HG02798 (cell line): Measurements from ENCODE around the gene KLHDC3.

Source experiments
- ATAC-seq: cut with Tn5 transposase; IDR thresholded peaks from one replicate; pipeline ENCODE4 v1.9.1; 2021; ENCODE audit warnings: mild to moderate bottlenecking; ENCODE audit not compliant: unreplicated experiment, poor library complexity

Gene KLHDC3

GRCh38 chr6:43052842-43053544 is 38.9 kb downstream of the KLHDC3 start:
- peak; percentile 8 for ATAC-seq

GRCh38 chr6:43053545-43054205 is 39.6 kb downstream of the KLHDC3 start, which contains the start of gene CUL7:
CUL7 (minus strand) TSS chr6:43053851; CDS start chr6:43052788, 1,063 bp downstream.
- peak; percentile 92 for ATAC-seq

- ATAC-seq: no peak
Observed at GRCh38 chr6:43054206-43054943, 40.3 kb downstream of the KLHDC3 start.

GRCh38 chr6:43055966-43056365 is 41.9 kb downstream of the KLHDC3 start:
- no peak for ATAC-seq

- no peak for ATAC-seq
Observed at GRCh38 chr6:43058531-43058930, 44.5 kb downstream of the KLHDC3 start.

- ATAC-seq: peak; percentile 92
Observed at GRCh38 chr6:43059168-43060033, 45.4 kb downstream of the KLHDC3 start, which contains the start of the genes KLC4 and MRPL2. KLC4 (plus strand) TSS chr6:43059631; CDS start chr6:43061336, 1,705 bp downstream. MRPL2 (minus strand) TSS chr6:43059434; CDS start chr6:43059381, 53 bp downstream.

- ATAC-seq: no peak
Observed at GRCh38 chr6:43060034-43060754, 46.1 kb downstream of the KLHDC3 start.

- no peak for ATAC-seq
Observed at GRCh38 chr6:43060755-43061633, 46.9 kb downstream of the KLHDC3 start.

- ATAC-seq: no peak
Observed at GRCh38 chr6:43061861-43062260, 47.8 kb downstream of the KLHDC3 start.

- no peak for ATAC-seq
Observed at GRCh38 chr6:43062818-43063217, 48.8 kb downstream of the KLHDC3 start.

GRCh38 chr6:43070028-43070632 is 56.1 kb downstream of the KLHDC3 start:
- ATAC-seq: no peak
